ENCODE measurements around the gene PIP4K2C. TPM values are rescaled to one million over a fixed set of nuclear protein-coding genes. Genes with fewer than 3 reads are reported as not detected.
A peak's percentile ranks its signal among the peaks of the same experiment; 100 is the strongest.

Gene PIP4K2C
- polyA plus RNA-seq, 1 experiment: 30.1 TPM

DNA sequence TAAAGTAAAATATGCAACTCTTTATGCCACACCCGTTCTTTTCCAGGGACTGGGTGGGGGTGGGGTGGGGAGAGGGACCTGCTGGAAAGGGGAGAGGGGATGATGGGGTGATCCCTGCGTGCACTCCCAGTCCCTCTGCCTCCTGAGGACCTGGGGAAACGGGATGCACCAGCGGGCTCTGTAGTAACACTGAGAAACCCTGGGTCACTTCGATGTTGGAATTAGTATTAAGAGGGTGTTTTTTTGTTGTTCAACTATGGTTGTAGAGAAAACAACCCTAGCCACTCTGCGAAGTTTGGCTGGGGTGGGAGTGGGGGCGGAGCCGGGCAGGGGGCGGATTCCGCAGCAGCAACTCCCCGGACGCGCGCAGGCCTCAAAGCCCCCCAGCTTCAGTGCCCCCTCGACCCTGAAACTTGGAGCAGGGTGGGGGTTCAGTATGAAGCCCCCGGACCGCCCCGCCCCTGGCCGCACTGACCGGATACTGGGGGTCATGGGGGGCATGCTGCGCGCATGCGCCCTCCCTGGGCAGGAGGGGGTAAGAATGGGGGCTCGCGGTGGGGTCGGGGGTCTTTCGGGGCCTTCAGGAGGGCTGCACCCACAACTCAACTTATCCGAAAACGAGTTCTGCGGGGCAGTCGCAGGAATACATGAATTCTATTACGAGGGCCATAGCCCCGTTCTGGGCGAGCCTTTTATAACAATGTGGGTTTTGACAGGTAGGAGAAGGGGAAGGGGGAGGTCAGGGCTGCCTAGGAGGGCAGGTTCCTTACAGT lies 19.0 kb downstream of the PIP4K2C start:
- Histone ChIP-seq H3K27me3 (ENCODE audit: control insufficient read depth, insufficient read depth, low read length) (no peaks in the 10 kb centered on the region), H3K36me3 (ENCODE audit: control insufficient read depth, insufficient read depth, low read length) (peaks cover 14% of the 10 kb centered on the region), H3K4me3 (ENCODE audit: low read depth, low read length) (no peak overlapping the region)
- ChIA-PET POLR2A (no interaction called here), CTCF (interaction anchor here (5.0 to 8.0 kb wide), 2 partner anchors 12 to 26 kb away, joined by 29 to 51 read pairs; no protein-coding TSS in a partner anchor)
- no peak for TF ChIP-seq CTCF (IDR thresholded peaks at IDR 0.05; ENCODE audit: insufficient read depth, low read depth, low read length)
- no peak for DNase-seq (ENCODE audit: low read depth)

- H3K36me3 ChIP-seq (ENCODE audit: control insufficient read depth, insufficient read depth, low read length): peaks cover 19% of the 10 kb centered on the region
- ChIA-PET POLR2A (interaction anchor here (0.9 kb wide), 1 partner anchor 17 kb away, joined by 3 read pairs; no protein-coding TSS in a partner anchor), CTCF (interaction anchor here (0.6 to 8.0 kb wide), 3 partner anchors 11 to 34 kb away, joined by 3 to 51 read pairs (median 29); no protein-coding TSS in a partner anchor)
- no peak for TF ChIP-seq CTCF (IDR thresholded peaks at IDR 0.05; ENCODE audit: insufficient read depth, low read depth, low read length)
- no peaks in the 10 kb centered on the region for H3K27me3 ChIP-seq (ENCODE audit: control insufficient read depth, insufficient read depth, low read length)
- no peak for DNase-seq (ENCODE audit: low read depth)
- peak overlapping the region; percentile 82 for H3K4me3 ChIP-seq (ENCODE audit: low read depth, low read length)
Observed at GRCh38 chr12:57610554-57611107, 19.6 kb downstream of the PIP4K2C start.

GRCh38 chr12:57611108-57611826 lies 20.3 kb downstream of the PIP4K2C start, which contains the start of gene ARHGEF25:
Gene ARHGEF25, plus strand, starts transcription at chr12:57611435. Its CDS starts 460 bp downstream, at chr12:57611895.
- Histone ChIP-seq H3K4me3 (ENCODE audit: low read depth, low read length) (peak within 1 kb of the TSS; percentile 82), H3K36me3 (ENCODE audit: control insufficient read depth, insufficient read depth, low read length) (peaks cover 25% of the 10 kb centered on the region), H3K27me3 (ENCODE audit: control insufficient read depth, insufficient read depth, low read length) (no peaks in the 10 kb centered on the region)
- DNase-seq (ENCODE audit: low read depth): no peak
- TF ChIP-seq CTCF (IDR thresholded peaks at IDR 0.05; ENCODE audit: insufficient read depth, low read depth, low read length): no peak
- ChIA-PET CTCF (interaction anchor here (0.6 to 8.0 kb wide), 3 partner anchors 11 to 35 kb away, joined by 3 to 51 read pairs (median 29); no protein-coding TSS in a partner anchor), POLR2A (interaction anchor here (0.9 kb wide), 1 partner anchor 17 kb away, joined by 3 read pairs; no protein-coding TSS in a partner anchor)

- ChIA-PET POLR2A (interaction anchor here (0.5 to 0.9 kb wide), 2 partner anchors 16 to 73 kb away, joined by 3 read pairs; no protein-coding TSS in a partner anchor), CTCF (interaction anchor here (0.6 to 8.0 kb wide), 5 partner anchors 10 to 86 kb away, joined by 4 to 51 read pairs (median 7); no protein-coding TSS in a partner anchor)
- H3K27me3 ChIP-seq (ENCODE audit: control insufficient read depth, insufficient read depth, low read length): no peaks in the 10 kb centered on the region
- H3K36me3 ChIP-seq (ENCODE audit: control insufficient read depth, insufficient read depth, low read length): peaks cover 23% of the 10 kb centered on the region
- no peak for DNase-seq (ENCODE audit: low read depth)
- TF ChIP-seq CTCF (IDR thresholded peaks at IDR 0.05; ENCODE audit: insufficient read depth, low read depth, low read length): no peak
- H3K4me3 ChIP-seq (ENCODE audit: low read depth, low read length): peak overlapping the region; percentile 82
Observed at GRCh38 chr12:57611827-57612710, 21.1 kb downstream of the PIP4K2C start.

All from BJ (cell line).